Activated T-cell treated with anti-CD3 and anti-CD28 coated beads, Interleukin-2, amount 50 U/mL, for 72 hours (primary cell): Measurements from ENCODE around the gene PRKCH. TPM values are rescaled to one million over a fixed set of nuclear protein-coding genes. Genes with fewer than 3 reads are reported as not detected.

Experiments used
- ATAC-seq, 2 donors: fragments of 150-1000 bp; cut with Tn5 transposase; replicated peaks in 1 of 2; 2 replicates each; pipeline ENCODE4 v1.10.0; 2021; ENCODE audit warnings: moderate library complexity in 2 of 2, mild to moderate bottlenecking in 1 of 2
- DNase-seq, 2 donors: peaks; one replicate each; pipeline ENCODE4 v3.0.0; 2021 to 2022; ENCODE audit warnings: mixed read lengths in 1 of 2
- H3K27ac Mint-ChIP-seq: one replicate; pipeline ENCODE4 v1.8.0; 2022; ENCODE audit warnings: mild to moderate bottlenecking, moderate library complexity, mixed read lengths
- H3K27me3 Mint-ChIP-seq: one replicate; pipeline ENCODE4 v1.8.0; 2022; ENCODE audit warnings: low read depth, mixed read lengths
- H3K36me3 Mint-ChIP-seq, 2 donors: one replicate each; pipeline ENCODE4 v1.8.0; 2022; ENCODE audit warnings: mixed read lengths in 2 of 2, mild to moderate bottlenecking in 1 of 2; ENCODE audit not compliant: insufficient read depth in 2 of 2
- H3K4me1 Mint-ChIP-seq: one replicate; pipeline ENCODE4 v1.8.0; 2022; ENCODE audit warnings: low read depth, mixed read lengths
- H3K4me3 Mint-ChIP-seq, 2 donors: one replicate each; pipeline ENCODE4 v1.8.0; 2022; ENCODE audit warnings: mild to moderate bottlenecking in 2 of 2, mixed read lengths in 2 of 2, moderate library complexity in 2 of 2
- H3K9me3 Mint-ChIP-seq, 2 donors: one replicate each; pipeline ENCODE4 v1.8.0; 2022; ENCODE audit warnings: mixed read lengths in 2 of 2
- total RNA-seq, 2 donors: library from RNA; stranded (reverse); gene quantifications; one replicate each; pipeline ENCODE4 v1.2.3, GENCODE V29; 2022

PRKCH gene
- total RNA-seq, 2 donors from 2014 or later: 127 to 143 TPM

- Mint-ChIP-seq H3K4me3 (peak overlapping the region; percentile 83 to 89), H3K27ac (peak overlapping the region; percentile 90), H3K36me3 (peaks cover 6 to 10% of the 10 kb centered on the region in 2 donors), H3K27me3 (no peaks in the 10 kb centered on the region), H3K9me3 (no peaks in the 10 kb centered on the region), H3K4me1 (peaks cover 96% of the 10 kb centered on the region)
- ATAC-seq (no peak), DNase-seq (no peak)
Observed at GRCh38 chr14:61331992-61332657, 10.7 kb downstream of the PRKCH start.

GRCh38 chr14:61332658-61333029 lies 11.3 kb downstream of the PRKCH start:
- Mint-ChIP-seq H3K27ac (peak overlapping the region; percentile 90), H3K4me1 (peaks cover 96% of the 10 kb centered on the region), H3K4me3 (peak overlapping the region; percentile 83 to 89), H3K27me3 (no peaks in the 10 kb centered on the region), H3K36me3 (peaks cover 5 to 10% of the 10 kb centered on the region in 2 donors), H3K9me3 (no peaks in the 10 kb centered on the region)
- peak; percentile 8 to 30 for ATAC-seq
- DNase-seq: peak in 1 of 2 donors; percentile 35

- peaks cover 96% of the 10 kb centered on the region for H3K4me1 Mint-ChIP-seq
- H3K4me3 Mint-ChIP-seq: peak overlapping the region; percentile 83 to 89
- DNase-seq (no peak), ATAC-seq (no peak)
- peak overlapping the region; percentile 90 for H3K27ac Mint-ChIP-seq
- no peaks in the 10 kb centered on the region for H3K9me3 Mint-ChIP-seq
- peaks cover 5 to 10% of the 10 kb centered on the region in 2 donors for H3K36me3 Mint-ChIP-seq
- no peaks in the 10 kb centered on the region for H3K27me3 Mint-ChIP-seq
Observed at GRCh38 chr14:61333087-61333486, 11.7 kb downstream of the PRKCH start.

GRCh38 chr14:61334197-61334701 lies 12.9 kb downstream of the PRKCH start:
- H3K36me3 Mint-ChIP-seq: peaks cover 5 to 14% of the 10 kb centered on the region in 2 donors
- DNase-seq (no peak), ATAC-seq (peak; percentile 1 to 2)
- no peaks in the 10 kb centered on the region for H3K9me3 Mint-ChIP-seq
- H3K27ac Mint-ChIP-seq: peak overlapping the region; percentile 90
- peaks cover 96% of the 10 kb centered on the region for H3K4me1 Mint-ChIP-seq
- H3K27me3 Mint-ChIP-seq: no peaks in the 10 kb centered on the region
- H3K4me3 Mint-ChIP-seq: peak overlapping the region; percentile 83 to 89

- H3K36me3 Mint-ChIP-seq: peaks cover 4 to 10% of the 10 kb centered on the region in 2 donors
- peak overlapping the region; percentile 77 to 89 for H3K4me3 Mint-ChIP-seq
- peaks cover 95% of the 10 kb centered on the region for H3K4me1 Mint-ChIP-seq
- ATAC-seq (no peak), DNase-seq (no peak)
- H3K27ac Mint-ChIP-seq: peak overlapping the region; percentile 95
- H3K9me3 Mint-ChIP-seq: no peaks in the 10 kb centered on the region
- no peaks in the 10 kb centered on the region for H3K27me3 Mint-ChIP-seq
Observed at GRCh38 chr14:61335049-61335448, 13.7 kb downstream of the PRKCH start.

- peaks cover 95% of the 10 kb centered on the region for H3K4me1 Mint-ChIP-seq
- H3K27ac Mint-ChIP-seq: peak overlapping the region; percentile 95
- no peak for DNase-seq
- H3K9me3 Mint-ChIP-seq: no peaks in the 10 kb centered on the region
- H3K27me3 Mint-ChIP-seq: no peaks in the 10 kb centered on the region
- peak; percentile 78 to 83 for ATAC-seq
- peak overlapping the region; percentile 77 to 89 for H3K4me3 Mint-ChIP-seq
- peaks cover 4 to 12% of the 10 kb centered on the region in 2 donors for H3K36me3 Mint-ChIP-seq
Observed at GRCh38 chr14:61335671-61336275, 14.4 kb downstream of the PRKCH start.

GRCh38 chr14:61337893-61338292 lies 16.5 kb downstream of the PRKCH start:
- peak; percentile 45 to 55 for ATAC-seq
- Mint-ChIP-seq H3K27me3 (no peaks in the 10 kb centered on the region), H3K4me1 (peaks cover 98% of the 10 kb centered on the region), H3K27ac (peak overlapping the region; percentile 59), H3K36me3 (peaks cover 4 to 12% of the 10 kb centered on the region in 2 donors), H3K4me3 (peak overlapping the region; percentile 64 to 72), H3K9me3 (no peaks in the 10 kb centered on the region)
- peak; percentile 66 to 77 for DNase-seq

GRCh38 chr14:61338457-61338856 lies 17.1 kb downstream of the PRKCH start:
- DNase-seq: no peak
- Mint-ChIP-seq H3K4me1 (peaks cover 98% of the 10 kb centered on the region), H3K4me3 (peak overlapping the region; percentile 64 to 72), H3K36me3 (peaks cover 4 to 12% of the 10 kb centered on the region in 2 donors), H3K27ac (peak overlapping the region; percentile 93), H3K27me3 (no peaks in the 10 kb centered on the region), H3K9me3 (no peaks in the 10 kb centered on the region)
- ATAC-seq: no peak

- Mint-ChIP-seq H3K27ac (peak overlapping the region; percentile 99), H3K4me3 (peak overlapping the region; percentile 84 to 94), H3K4me1 (peaks cover 99% of the 10 kb centered on the region), H3K9me3 (no peaks in the 10 kb centered on the region), H3K36me3 (peaks cover 7 to 8% of the 10 kb centered on the region in 2 donors), H3K27me3 (no peaks in the 10 kb centered on the region)
- no peak for DNase-seq
- ATAC-seq: peak; percentile 3 to 14
Observed at GRCh38 chr14:61341275-61342206, 20.2 kb downstream of the PRKCH start.

- DNase-seq: peak; percentile 83 to 90
- peaks cover 7 to 8% of the 10 kb centered on the region in 2 donors for H3K36me3 Mint-ChIP-seq
- no peaks in the 10 kb centered on the region for H3K9me3 Mint-ChIP-seq
- peak overlapping the region; percentile 99 for H3K27ac Mint-ChIP-seq
- ATAC-seq: peak; percentile 73 to 82
- no peaks in the 10 kb centered on the region for H3K27me3 Mint-ChIP-seq
- H3K4me3 Mint-ChIP-seq: peak overlapping the region; percentile 84 to 94
- peaks cover 99% of the 10 kb centered on the region for H3K4me1 Mint-ChIP-seq
Observed at GRCh38 chr14:61342486-61342885, 21.1 kb downstream of the PRKCH start.

- Mint-ChIP-seq H3K9me3 (no peaks in the 10 kb centered on the region), H3K27ac (peak overlapping the region; percentile 99), H3K4me3 (peak overlapping the region; percentile 84 to 94), H3K27me3 (no peaks in the 10 kb centered on the region), H3K4me1 (peaks cover 99% of the 10 kb centered on the region), H3K36me3 (peaks cover 7 to 8% of the 10 kb centered on the region in 2 donors)
- ATAC-seq (no peak), DNase-seq (no peak)
Observed at GRCh38 chr14:61342932-61343331, 21.6 kb downstream of the PRKCH start.

GRCh38 chr14:61343471-61343870 lies 22.1 kb downstream of the PRKCH start:
- ATAC-seq (no peak), DNase-seq (no peak)
- H3K27me3 Mint-ChIP-seq: no peaks in the 10 kb centered on the region
- peaks cover 7 to 8% of the 10 kb centered on the region in 2 donors for H3K36me3 Mint-ChIP-seq
- H3K27ac Mint-ChIP-seq: peak overlapping the region; percentile 99
- peaks cover 99% of the 10 kb centered on the region for H3K4me1 Mint-ChIP-seq
- H3K4me3 Mint-ChIP-seq: peak overlapping the region; percentile 84 to 94
- no peaks in the 10 kb centered on the region for H3K9me3 Mint-ChIP-seq
